K562 (cell line): Measurements from ENCODE around the gene AGO3. TPM values are rescaled to one million over a fixed set of nuclear protein-coding genes. Genes with fewer than 3 reads are reported as not detected.
A peak's percentile ranks its signal among the peaks of the same experiment; 100 is the strongest.

ENCODE experiments used
- ARID1B ChIP-seq: fragments of 450-650 bp; IDR thresholded peaks from 2 replicates; pipeline ENCODE4 v1.6.1; 2016; ENCODE audit warnings: antibody characterized with exemption, mild to moderate bottlenecking, inconsistent platforms
- BCL6 ChIP-seq: fragments of 250-450 bp; sonication (Bioruptor Pico); IDR thresholded peaks from 2 replicates; pipeline ENCODE4 v1.4.0; 2020
- C11orf30 ChIP-seq: fragments of 450-650 bp; IDR thresholded peaks from 2 replicates; pipeline ENCODE4 v1.6.1; 2016; ENCODE audit warnings: low read depth, mild to moderate bottlenecking
- FOSL1 ChIP-seq: fragments of 200-800 bp; sonication (Bioruptor generic); conservative IDR thresholded peaks from 2 replicates; pipeline ENCODE4 v1.6.1; 2016; ENCODE audit warnings: missing genetic modification characterization, missing compliant biosample characterization
- GTF2A2 ChIP-seq: IDR thresholded peaks from 2 replicates; pipeline ENCODE4 v1.6.1; 2016; ENCODE audit warnings: mild to moderate bottlenecking, missing genetic modification characterization, missing compliant biosample characterization
- GTF2F1 ChIP-seq: IDR thresholded peaks from 2 replicates; pipeline ENCODE4 v1.6.1; 2011; ENCODE audit warnings: low read depth, low read length, improper control_type of control experiment
- HLTF ChIP-seq: fragments of 450-650 bp; IDR thresholded peaks from 2 replicates; pipeline ENCODE4 v1.6.1; 2016
- LCOR ChIP-seq: sonication (generic); formaldehyde crosslinking; IDR thresholded peaks from 2 replicates; pipeline ENCODE4 v1.8.0; 2022; ENCODE audit warnings: mild to moderate bottlenecking, missing genetic modification reagents
- MAFG ChIP-seq: fragments of 450-650 bp; conservative IDR thresholded peaks from 2 replicates; pipeline ENCODE4 v1.6.1; 2016; ENCODE audit warnings: missing genetic modification characterization, missing compliant biosample characterization
- RBM39 ChIP-seq: fragments of 200-400 bp; formaldehyde crosslinking; optimal IDR thresholded peaks from 2 replicates; pipeline ENCODE3; 2018; ENCODE audit warnings: low read depth, low read length
- SAP30 ChIP-seq: fragments of 200-600 bp; sonication (generic); IDR thresholded peaks from 2 replicates; pipeline ENCODE4 v1.6.1; 2012; ENCODE audit warnings: borderline replicate concordance, low read depth, mild to moderate bottlenecking, moderate library complexity, low read length, control low read depth, inconsistent platforms; ENCODE audit not compliant: insufficient read depth, poor library complexity, severe bottlenecking
- SLC30A9 ChIP-seq: fragments of 250-450 bp; sonication (Bioruptor Pico); IDR thresholded peaks from 2 replicates; pipeline ENCODE4 v1.8.0; 2022; ENCODE audit warnings: mild to moderate bottlenecking, moderate library complexity
- TCF3 ChIP-seq: sonication (generic); formaldehyde crosslinking; IDR thresholded peaks from 2 replicates; pipeline ENCODE4 v1.4.0; 2020; ENCODE audit warnings: mild to moderate bottlenecking, missing genetic modification reagents
- ZBED1 ChIP-seq: IDR thresholded peaks from 2 replicates; pipeline ENCODE4 v1.6.1; 2014
- ZNF12 ChIP-seq: sonication (generic); formaldehyde crosslinking; IDR thresholded peaks from 2 replicates; pipeline ENCODE4 v1.4.0; 2020; ENCODE audit warnings: mild to moderate bottlenecking, missing genetic modification reagents
- ZNF316 ChIP-seq: fragments of 450-650 bp; IDR thresholded peaks from 2 replicates; pipeline ENCODE4 v1.6.1; 2016
- ZNF57 ChIP-seq: fragments of 450-650 bp; formaldehyde crosslinking; IDR thresholded peaks from 2 replicates; pipeline ENCODE4 v1.4.0; 2020; ENCODE audit warnings: mild to moderate bottlenecking, moderate library complexity
- ZNF586 ChIP-seq: fragments of 450-650 bp; formaldehyde crosslinking; conservative IDR thresholded peaks from 2 replicates; pipeline ENCODE4 v1.4.0; 2020; ENCODE audit warnings: mild to moderate bottlenecking, moderate library complexity
- ZNF830 ChIP-seq: fragments of 250-450 bp; sonication (Bioruptor Pico); IDR thresholded peaks from 2 replicates; pipeline ENCODE4 v1.5.0; 2021; ENCODE audit warnings: mild to moderate bottlenecking
- polyA plus RNA-seq, 8 experiments: library from polyadenylated mRNA; depleted of rRNA in 4 of 8; stranded (reverse) in 5 of 8; unstranded in 3 of 8; fragments of >200 nt; fragmentation: Nextera tagmentation in 2 of 8; fragmentation: Illumina TruSeq in 1 of 8; extraction: Ambion mirVana in 2 of 8; extraction: Trizol in 1 of 8; gene quantifications; 2 replicates each; pipeline versions ENCODE4 v1.2.1 to v1.2.3, GENCODE V29; 2011 to 2014; ENCODE audit warnings: inconsistent platforms in 1 of 8, missing spikeins in 1 of 8
- total RNA-seq, 7 experiments: library from RNA; depleted of rRNA in 6 of 7; stranded (reverse); fragments of >200 nt in 6 of 7; fragmentation: Illumina TruSeq in 2 of 7; extraction: Trizol in 2 of 7; gene quantifications; 2 replicates each; pipeline versions ENCODE4 v1.2.1 to v1.2.3, GENCODE V29; 2011 to 2021; ENCODE audit warnings: low replicate concordance in 1 of 7
- TF ChIP-seq, protein P1 (sequence below): fragments of 450-650 bp; formaldehyde crosslinking; IDR thresholded peaks from 2 replicates; pipeline ENCODE4 v1.4.0; 2022; ENCODE audit warnings: mild to moderate bottlenecking, moderate library complexity
- TF ChIP-seq, protein P2 (sequence below): fragments of 450-650 bp; IDR thresholded peaks from 2 replicates; pipeline ENCODE4 v1.7.0; 2016; ENCODE audit warnings: borderline replicate concordance
- TF ChIP-seq, protein P3 (sequence below): sonication (generic); formaldehyde crosslinking; IDR thresholded peaks from 2 replicates; pipeline ENCODE4 v1.4.0; 2020; ENCODE audit warnings: mild to moderate bottlenecking, missing genetic modification reagents
- TF ChIP-seq, protein P4 (sequence below): fragments of 450-650 bp; IDR thresholded peaks from 2 replicates; pipeline ENCODE4 v1.7.1; 2018; ENCODE audit warnings: mild to moderate bottlenecking, low read depth; ENCODE audit not compliant: partially characterized antibody

The AGO3 gene
- total and polyA plus RNA-seq, 9 of the 15 experiments (the other 6 are each of a cell fraction or from before 2014, with no cell fraction given): 4.5 to 41.5 (median 22.7) TPM

DNA sequence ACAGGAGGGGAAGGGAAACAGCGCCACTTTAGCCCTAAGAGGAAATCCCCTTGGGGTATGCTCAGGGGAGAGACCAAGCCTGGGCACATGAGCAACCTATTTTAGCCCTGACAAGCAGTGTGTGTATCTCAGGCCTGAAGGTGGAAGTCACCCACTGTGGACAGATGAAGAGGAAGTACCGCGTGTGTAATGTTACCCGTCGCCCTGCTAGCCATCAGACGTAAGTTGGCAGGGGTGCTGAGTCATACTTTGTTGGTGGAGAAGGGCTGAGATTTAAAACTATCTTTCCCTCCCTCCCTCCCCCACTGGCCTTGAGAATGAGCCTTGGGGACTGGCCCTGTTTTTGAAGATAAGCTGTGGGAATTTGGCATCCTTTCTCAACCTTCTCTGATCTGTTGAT is 36.7 kb upstream of the AGO3 start (continued):
- TF ChIP-seq, protein P1, sequence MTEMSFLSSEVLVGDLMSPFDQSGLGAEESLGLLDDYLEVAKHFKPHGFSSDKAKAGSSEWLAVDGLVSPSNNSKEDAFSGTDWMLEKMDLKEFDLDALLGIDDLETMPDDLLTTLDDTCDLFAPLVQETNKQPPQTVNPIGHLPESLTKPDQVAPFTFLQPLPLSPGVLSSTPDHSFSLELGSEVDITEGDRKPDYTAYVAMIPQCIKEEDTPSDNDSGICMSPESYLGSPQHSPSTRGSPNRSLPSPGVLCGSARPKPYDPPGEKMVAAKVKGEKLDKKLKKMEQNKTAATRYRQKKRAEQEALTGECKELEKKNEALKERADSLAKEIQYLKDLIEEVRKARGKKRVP: no peak
- TF ChIP-seq ZNF586 (CRISPR knock-in tag) (no peak), HLTF (no peak), ZNF12 (CRISPR knock-in tag) (no peak), TCF3 (CRISPR knock-in tag) (peak; percentile 40), GTF2F1 (no peak), GTF2A2 (tag) (no peak), MAFG (tag) (peak; percentile 91), ZBED1 (no peak), ZNF830 (CRISPR knock-in tag) (no peak), BCL6 (CRISPR knock-in tag) (no peak), ZNF57 (CRISPR knock-in tag) (no peak), ZNF316 (peak; percentile 87), RBM39 (no peak), FOSL1 (tag) (peak; percentile 84), C11orf30 (peak; percentile 89), ARID1B (peak; percentile 59), SLC30A9 (CRISPR knock-in tag) (no peak), LCOR (no peak), SAP30 (no peak)
- TF ChIP-seq, protein P2, sequence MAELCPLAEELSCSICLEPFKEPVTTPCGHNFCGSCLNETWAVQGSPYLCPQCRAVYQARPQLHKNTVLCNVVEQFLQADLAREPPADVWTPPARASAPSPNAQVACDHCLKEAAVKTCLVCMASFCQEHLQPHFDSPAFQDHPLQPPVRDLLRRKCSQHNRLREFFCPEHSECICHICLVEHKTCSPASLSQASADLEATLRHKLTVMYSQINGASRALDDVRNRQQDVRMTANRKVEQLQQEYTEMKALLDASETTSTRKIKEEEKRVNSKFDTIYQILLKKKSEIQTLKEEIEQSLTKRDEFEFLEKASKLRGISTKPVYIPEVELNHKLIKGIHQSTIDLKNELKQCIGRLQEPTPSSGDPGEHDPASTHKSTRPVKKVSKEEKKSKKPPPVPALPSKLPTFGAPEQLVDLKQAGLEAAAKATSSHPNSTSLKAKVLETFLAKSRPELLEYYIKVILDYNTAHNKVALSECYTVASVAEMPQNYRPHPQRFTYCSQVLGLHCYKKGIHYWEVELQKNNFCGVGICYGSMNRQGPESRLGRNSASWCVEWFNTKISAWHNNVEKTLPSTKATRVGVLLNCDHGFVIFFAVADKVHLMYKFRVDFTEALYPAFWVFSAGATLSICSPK: no peak
- TF ChIP-seq, protein P3, sequence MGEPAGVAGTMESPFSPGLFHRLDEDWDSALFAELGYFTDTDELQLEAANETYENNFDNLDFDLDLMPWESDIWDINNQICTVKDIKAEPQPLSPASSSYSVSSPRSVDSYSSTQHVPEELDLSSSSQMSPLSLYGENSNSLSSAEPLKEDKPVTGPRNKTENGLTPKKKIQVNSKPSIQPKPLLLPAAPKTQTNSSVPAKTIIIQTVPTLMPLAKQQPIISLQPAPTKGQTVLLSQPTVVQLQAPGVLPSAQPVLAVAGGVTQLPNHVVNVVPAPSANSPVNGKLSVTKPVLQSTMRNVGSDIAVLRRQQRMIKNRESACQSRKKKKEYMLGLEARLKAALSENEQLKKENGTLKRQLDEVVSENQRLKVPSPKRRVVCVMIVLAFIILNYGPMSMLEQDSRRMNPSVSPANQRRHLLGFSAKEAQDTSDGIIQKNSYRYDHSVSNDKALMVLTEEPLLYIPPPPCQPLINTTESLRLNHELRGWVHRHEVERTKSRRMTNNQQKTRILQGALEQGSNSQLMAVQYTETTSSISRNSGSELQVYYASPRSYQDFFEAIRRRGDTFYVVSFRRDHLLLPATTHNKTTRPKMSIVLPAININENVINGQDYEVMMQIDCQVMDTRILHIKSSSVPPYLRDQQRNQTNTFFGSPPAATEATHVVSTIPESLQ (CRISPR knock-in tag): no peak
- TF ChIP-seq, protein P4, sequence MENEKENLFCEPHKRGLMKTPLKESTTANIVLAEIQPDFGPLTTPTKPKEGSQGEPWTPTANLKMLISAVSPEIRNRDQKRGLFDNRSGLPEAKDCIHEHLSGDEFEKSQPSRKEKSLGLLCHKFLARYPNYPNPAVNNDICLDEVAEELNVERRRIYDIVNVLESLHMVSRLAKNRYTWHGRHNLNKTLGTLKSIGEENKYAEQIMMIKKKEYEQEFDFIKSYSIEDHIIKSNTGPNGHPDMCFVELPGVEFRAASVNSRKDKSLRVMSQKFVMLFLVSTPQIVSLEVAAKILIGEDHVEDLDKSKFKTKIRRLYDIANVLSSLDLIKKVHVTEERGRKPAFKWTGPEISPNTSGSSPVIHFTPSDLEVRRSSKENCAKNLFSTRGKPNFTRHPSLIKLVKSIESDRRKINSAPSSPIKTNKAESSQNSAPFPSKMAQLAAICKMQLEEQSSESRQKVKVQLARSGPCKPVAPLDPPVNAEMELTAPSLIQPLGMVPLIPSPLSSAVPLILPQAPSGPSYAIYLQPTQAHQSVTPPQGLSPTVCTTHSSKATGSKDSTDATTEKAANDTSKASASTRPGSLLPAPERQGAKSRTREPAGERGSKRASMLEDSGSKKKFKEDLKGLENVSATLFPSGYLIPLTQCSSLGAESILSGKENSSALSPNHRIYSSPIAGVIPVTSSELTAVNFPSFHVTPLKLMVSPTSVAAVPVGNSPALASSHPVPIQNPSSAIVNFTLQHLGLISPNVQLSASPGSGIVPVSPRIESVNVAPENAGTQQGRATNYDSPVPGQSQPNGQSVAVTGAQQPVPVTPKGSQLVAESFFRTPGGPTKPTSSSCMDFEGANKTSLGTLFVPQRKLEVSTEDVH: no peak
